ENCODE results near the gene SH3RF3.

DNA sequence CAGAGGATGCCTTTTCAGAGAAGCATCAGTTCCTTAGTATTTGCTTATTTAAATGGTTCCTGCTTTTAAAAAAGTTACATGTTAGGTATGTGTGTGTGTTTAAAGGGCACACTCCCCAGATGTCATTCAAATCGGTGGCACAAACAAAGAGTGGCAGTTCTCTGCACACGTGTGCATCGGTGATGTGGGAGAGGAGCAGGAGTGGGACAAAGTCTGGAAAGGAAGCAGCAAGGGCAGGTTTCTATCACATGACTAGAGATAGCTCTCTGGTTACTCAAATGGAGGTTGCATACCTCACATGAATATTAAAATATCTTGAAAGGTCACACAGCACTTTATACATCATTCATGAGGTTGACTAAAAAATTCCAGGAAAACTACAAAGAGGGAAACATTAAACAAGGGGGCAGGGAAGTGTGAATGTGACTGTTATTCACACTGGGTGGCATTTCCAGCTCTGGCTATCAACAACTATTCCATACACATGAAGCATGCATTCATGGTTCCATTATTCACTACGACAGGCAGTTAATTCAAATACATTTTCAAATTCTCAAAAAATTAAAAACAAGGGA is 420.1 kb downstream of the SH3RF3 start:
- TF ChIP-seq, protein P1, sequence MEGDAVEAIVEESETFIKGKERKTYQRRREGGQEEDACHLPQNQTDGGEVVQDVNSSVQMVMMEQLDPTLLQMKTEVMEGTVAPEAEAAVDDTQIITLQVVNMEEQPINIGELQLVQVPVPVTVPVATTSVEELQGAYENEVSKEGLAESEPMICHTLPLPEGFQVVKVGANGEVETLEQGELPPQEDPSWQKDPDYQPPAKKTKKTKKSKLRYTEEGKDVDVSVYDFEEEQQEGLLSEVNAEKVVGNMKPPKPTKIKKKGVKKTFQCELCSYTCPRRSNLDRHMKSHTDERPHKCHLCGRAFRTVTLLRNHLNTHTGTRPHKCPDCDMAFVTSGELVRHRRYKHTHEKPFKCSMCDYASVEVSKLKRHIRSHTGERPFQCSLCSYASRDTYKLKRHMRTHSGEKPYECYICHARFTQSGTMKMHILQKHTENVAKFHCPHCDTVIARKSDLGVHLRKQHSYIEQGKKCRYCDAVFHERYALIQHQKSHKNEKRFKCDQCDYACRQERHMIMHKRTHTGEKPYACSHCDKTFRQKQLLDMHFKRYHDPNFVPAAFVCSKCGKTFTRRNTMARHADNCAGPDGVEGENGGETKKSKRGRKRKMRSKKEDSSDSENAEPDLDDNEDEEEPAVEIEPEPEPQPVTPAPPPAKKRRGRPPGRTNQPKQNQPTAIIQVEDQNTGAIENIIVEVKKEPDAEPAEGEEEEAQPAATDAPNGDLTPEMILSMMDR (IDR thresholded peaks at IDR 0.05) = no peak
- TF ChIP-seq POLR2A (IDR thresholded peaks at IDR 0.05) = no peak
